Right lobe of liver (tissue), 6 donors: ENCODE data around the gene TCP11L1. TPM values are rescaled to one million over a fixed set of nuclear protein-coding genes. Genes with fewer than 3 reads are reported as not detected.
A peak's percentile ranks its signal among the peaks of the same experiment; 100 is the strongest.

Experiments
- ATAC-seq, 4 donors: fragments of 200-7000 bp; cut with Tn5 transposase; one replicate each; pipeline ENCODE4 v1.9.1; 2020; ENCODE audit warnings: mild to moderate bottlenecking in 4 of 4, moderate library complexity in 4 of 4
- DNase-seq, 3 donors: peaks; one replicate each; pipeline ENCODE4 v3.0.0-alpha.2; 2020
- H3K27ac ChIP-seq, 3 donors: fragments of 200-600 bp; one replicate each; pipeline ENCODE4 v1.8.0; 2022
- H3K27me3 ChIP-seq, 2 donors: fragments of 200-600 bp; one replicate each; pipeline ENCODE4 v1.8.0; 2022
- H3K36me3 ChIP-seq, 4 donors: fragments of 200-600 bp; sonication (generic) in 1 of 4; one replicate each; pipeline versions ENCODE4 v1.5.1 to v1.8.0; 2017 to 2022; ENCODE audit warnings: control low read depth in 1 of 4
- H3K4me1 ChIP-seq, 4 donors: fragments of 200-600 bp; sonication (generic) in 1 of 4; one replicate each; pipeline versions ENCODE4 v1.5.1 to v1.8.0; 2017 to 2022; ENCODE audit warnings: control low read depth in 1 of 4
- H3K4me3 ChIP-seq, 3 donors: fragments of 200-600 bp; one replicate each; pipeline ENCODE4 v1.8.0; 2022
- H3K9me3 ChIP-seq, 4 donors: fragments of 200-600 bp; sonication (generic) in 1 of 4; one replicate each; pipeline versions ENCODE4 v1.5.1 to v1.8.0; 2017 to 2022; ENCODE audit warnings: control low read depth in 1 of 4
- POLR2A ChIP-seq: fragments of 450-650 bp; IDR thresholded peaks from one replicate; pipeline ENCODE4 v1.6.1; 2017; ENCODE audit warnings: antibody characterized with exemption, mild to moderate bottlenecking
- WGBS: methylation state at CpG from one replicate; pipeline ENCODE4 v1.1.6; 2018; ENCODE audit warnings: low coverage, low lambda C conversion rate; ENCODE audit not compliant: insufficient coverage; ENCODE audit errors: missing lambda C conversion rate; 5-methylcytosine and 5-hydroxymethylcytosine counted together
- intact Hi-C, 2 donors: fragments of 100-400 bp; cut with DNase I; formaldehyde crosslinking; loops; one replicate each; pipeline versions ENCODE4 v1.11.2 to v1.14.1; 2022
- long read RNA-seq: library from polyadenylated mRNA; unstranded; transcript quantifications from one replicate; pipeline ENCODE4 v2.0.0, GENCODE V29; 2019
- total RNA-seq, 6 experiments: library from RNA; depleted of rRNA in 2 of 6; stranded (reverse); fragments of >200 nt in 2 of 6; fragmentation: NEBNext Ultra II Directional in 3 of 6; extraction: Animal tissue kit (Norgen Biotek cat#: 25700) in 3 of 6; gene quantifications; one replicate each; pipeline versions ENCODE4 v1.1.0 to v1.2.4, GENCODE V29; 2016 to 2023
- TF ChIP-seq, protein P1 (sequence below), 4 donors: fragments of 200-600 bp in 3 of 4; fragments of 450-650 bp in 1 of 4; IDR thresholded peaks; one replicate each; pipeline versions ENCODE4 v1.5.1 to v1.8.0; 2016 to 2022; ENCODE audit warnings: antibody characterized with exemption in 4 of 4, mild to moderate bottlenecking in 2 of 4
- donor health status: DM: no; HTN: yes; CAD: no.
- donor health status: DM: no; HTN: no; CAD: no.
- donor health status: DM: no; HTN: no; CAD: no.
- donor health status: DM: no; HTN: yes; CAD: no.
- donor health status: DM: no; HTN: yes; CAD: no.

TCP11L1 gene, protein sequence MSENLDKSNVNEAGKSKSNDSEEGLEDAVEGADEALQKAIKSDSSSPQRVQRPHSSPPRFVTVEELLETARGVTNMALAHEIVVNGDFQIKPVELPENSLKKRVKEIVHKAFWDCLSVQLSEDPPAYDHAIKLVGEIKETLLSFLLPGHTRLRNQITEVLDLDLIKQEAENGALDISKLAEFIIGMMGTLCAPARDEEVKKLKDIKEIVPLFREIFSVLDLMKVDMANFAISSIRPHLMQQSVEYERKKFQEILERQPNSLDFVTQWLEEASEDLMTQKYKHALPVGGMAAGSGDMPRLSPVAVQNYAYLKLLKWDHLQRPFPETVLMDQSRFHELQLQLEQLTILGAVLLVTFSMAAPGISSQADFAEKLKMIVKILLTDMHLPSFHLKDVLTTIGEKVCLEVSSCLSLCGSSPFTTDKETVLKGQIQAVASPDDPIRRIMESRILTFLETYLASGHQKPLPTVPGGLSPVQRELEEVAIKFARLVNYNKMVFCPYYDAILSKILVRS
- total RNA-seq, result 10 to 100 TPM in 2 of 6 experiments, 1 to 10 TPM in 4; 3.3 to 13.6 (median 6.6) TPM
- long read RNA-seq, result 0 reads

DNA sequence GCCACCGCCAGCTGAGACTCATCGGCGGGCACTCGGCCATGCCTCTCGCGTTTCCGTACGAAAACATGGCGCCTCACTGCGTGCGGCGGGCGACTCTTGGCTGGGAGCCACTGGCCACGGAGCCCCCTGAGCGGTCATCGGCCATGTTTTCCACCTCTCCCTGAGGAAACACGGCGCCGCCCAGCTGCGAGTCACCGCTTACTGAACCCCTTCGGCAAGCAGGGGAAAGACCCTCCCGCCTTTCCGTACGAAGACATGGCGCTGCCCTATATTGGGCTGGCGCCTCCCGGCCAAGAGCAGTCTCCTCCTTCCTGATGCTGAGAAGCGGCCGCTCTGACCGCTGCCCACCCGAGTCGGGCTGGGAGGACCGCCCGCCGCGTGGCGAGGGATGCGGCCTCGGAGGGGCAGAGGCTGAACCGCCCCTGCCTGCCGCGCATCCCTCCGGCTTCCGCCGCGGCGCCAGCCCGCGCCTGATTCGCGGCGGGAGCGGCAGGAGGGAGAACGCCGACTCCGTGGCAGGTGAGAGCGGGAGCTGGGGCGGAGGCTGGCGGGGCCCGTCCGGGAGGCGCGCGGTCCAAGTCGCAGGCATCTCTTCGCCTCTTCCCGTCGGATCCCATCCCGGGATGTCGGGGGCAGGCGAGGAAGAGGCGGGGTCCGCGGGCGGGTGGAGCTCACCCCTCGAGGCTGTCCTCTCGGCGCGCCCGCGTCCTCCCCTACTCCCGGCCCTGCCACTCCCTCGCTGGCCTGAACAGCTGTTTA lies at the start of gene TCP11L1:
Gene TCP11L1, plus strand, starts transcription at position 299 of the 759 bp plus-strand sequence. CDS start 4,202 bp downstream, outside the sequence.
- peak; percentile 49 for TF ChIP-seq POLR2A
- TF ChIP-seq, protein P1, sequence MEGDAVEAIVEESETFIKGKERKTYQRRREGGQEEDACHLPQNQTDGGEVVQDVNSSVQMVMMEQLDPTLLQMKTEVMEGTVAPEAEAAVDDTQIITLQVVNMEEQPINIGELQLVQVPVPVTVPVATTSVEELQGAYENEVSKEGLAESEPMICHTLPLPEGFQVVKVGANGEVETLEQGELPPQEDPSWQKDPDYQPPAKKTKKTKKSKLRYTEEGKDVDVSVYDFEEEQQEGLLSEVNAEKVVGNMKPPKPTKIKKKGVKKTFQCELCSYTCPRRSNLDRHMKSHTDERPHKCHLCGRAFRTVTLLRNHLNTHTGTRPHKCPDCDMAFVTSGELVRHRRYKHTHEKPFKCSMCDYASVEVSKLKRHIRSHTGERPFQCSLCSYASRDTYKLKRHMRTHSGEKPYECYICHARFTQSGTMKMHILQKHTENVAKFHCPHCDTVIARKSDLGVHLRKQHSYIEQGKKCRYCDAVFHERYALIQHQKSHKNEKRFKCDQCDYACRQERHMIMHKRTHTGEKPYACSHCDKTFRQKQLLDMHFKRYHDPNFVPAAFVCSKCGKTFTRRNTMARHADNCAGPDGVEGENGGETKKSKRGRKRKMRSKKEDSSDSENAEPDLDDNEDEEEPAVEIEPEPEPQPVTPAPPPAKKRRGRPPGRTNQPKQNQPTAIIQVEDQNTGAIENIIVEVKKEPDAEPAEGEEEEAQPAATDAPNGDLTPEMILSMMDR (IDR thresholded peaks at IDR 0.05), result no peak
- intact Hi-C loops, result no loop called here
- ATAC-seq (peak; percentile 77 to 91 (median 89)), DNase-seq (peak; percentile 93 to 94 (median 94))
- H3K27ac ChIP-seq, result peak within 1 kb of the TSS; percentile 98 to 99 (median 99)
- peak within 1 kb of the TSS; percentile 90 to 99 (median 91) for H3K4me3 ChIP-seq
- peaks cover 0 to 2% (median 0%) of the 10 kb centered on the region in 4 donors for H3K36me3 ChIP-seq
- 0% methylated on average over 11 of the region's 84 CpGs for WGBS
- no peaks in the 10 kb centered on the region for H3K9me3 ChIP-seq
- H3K4me1 ChIP-seq, result peaks cover 0 to 7% (median 3%) of the 10 kb centered on the region in 4 donors
- H3K27me3 ChIP-seq, result no peaks in the 10 kb centered on the region

DNA sequence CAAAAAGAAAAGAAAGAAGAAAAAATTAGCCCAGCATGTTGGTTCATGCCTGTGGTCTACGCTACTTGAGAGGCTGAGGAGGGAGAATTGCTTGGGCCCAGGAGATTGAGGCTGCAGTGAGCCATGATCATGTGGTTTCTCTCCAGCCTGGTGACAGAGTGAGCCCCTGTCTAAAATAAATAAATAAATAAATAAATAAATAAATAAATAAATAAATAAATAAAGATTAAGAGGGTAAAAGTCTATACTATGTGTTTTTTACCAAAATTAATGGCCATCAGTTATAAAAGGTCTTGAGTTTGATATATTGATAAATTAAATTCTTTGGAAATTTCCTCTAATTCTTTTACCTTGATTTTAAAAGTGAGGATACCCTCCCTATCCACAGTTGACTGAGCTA lies 48.9 kb upstream of the TCP11L1 start:
- Histone ChIP-seq H3K4me3 (no peak overlapping the region), H3K27me3 (no peaks in the 10 kb centered on the region), H3K36me3 (no peaks in the 10 kb centered on the region), H3K9me3 (no peaks in the 10 kb centered on the region), H3K27ac (no peak overlapping the region), H3K4me1 (no peaks in the 10 kb centered on the region)
- no peak for DNase-seq
- ATAC-seq, result no peak
- 0% methylated on average over 1 of the region's 1 CpG for WGBS
- intact Hi-C loops, result no loop called here
- TF ChIP-seq POLR2A, result no peak
- TF ChIP-seq, protein P1 (IDR thresholded peaks at IDR 0.05), result no peak

DNA sequence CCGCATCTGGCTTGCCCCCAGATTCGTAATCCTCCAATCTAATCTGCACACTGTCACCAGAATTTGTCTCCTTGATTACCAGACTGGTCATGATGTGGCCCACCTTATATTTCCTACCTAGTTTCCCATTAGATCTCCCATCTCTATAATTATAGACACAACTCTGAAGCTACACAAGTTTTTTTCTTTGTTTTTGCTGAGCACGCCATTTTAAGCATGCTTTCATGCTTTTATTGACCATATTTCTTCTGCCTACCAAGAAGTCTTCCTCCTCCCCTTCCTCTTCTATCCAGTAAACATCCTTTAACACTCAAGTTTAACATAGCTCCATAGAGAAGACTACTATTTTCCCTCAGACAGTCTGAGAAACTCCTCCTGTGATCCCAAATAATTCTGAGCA lies 47.9 kb upstream of the TCP11L1 start:
- Histone ChIP-seq H3K27ac (no peak overlapping the region), H3K36me3 (no peaks in the 10 kb centered on the region), H3K9me3 (no peaks in the 10 kb centered on the region), H3K4me1 (no peaks in the 10 kb centered on the region), H3K27me3 (no peaks in the 10 kb centered on the region), H3K4me3 (no peak overlapping the region)
- 94% methylated on average over 1 of the region's 3 CpGs for WGBS
- DNase-seq, result no peak
- no peak for ATAC-seq
- intact Hi-C loops, result no loop called here
- TF ChIP-seq, protein P1 (IDR thresholded peaks at IDR 0.05), result no peak
- no peak for TF ChIP-seq POLR2A

DNA sequence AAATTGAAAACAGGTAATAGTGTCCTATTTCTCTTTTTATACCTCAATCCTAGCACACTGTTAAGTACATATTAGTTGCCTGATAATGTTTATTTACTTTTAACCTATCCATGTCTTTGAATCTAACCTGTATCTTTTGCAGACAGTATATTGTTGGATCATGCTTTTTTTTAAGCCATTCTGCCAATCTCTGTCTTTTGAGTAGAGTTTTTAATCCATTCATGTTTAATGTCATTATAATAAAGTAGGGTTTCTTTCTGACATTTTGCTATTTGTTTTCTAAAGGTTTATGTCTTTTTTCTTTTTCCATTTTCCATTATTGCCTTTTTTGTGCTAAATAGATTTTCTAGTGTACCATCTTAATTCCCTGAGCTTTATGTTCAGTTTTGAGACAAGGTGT lies 47.5 kb upstream of the TCP11L1 start:
- intact Hi-C loops, result no loop called here
- Histone ChIP-seq H3K27me3 (no peaks in the 10 kb centered on the region), H3K9me3 (no peaks in the 10 kb centered on the region), H3K4me1 (no peaks in the 10 kb centered on the region), H3K27ac (no peak overlapping the region), H3K4me3 (no peak overlapping the region), H3K36me3 (no peaks in the 10 kb centered on the region)
- TF ChIP-seq, protein P1 (IDR thresholded peaks at IDR 0.05), result no peak
- TF ChIP-seq POLR2A, result no peak
- ATAC-seq (no peak), DNase-seq (no peak)
